ENCODE measurements around the gene SUCLG2. TPM values are rescaled to one million over a fixed set of nuclear protein-coding genes. Genes with fewer than 3 reads are reported as not detected.
A peak's percentile ranks its signal among the peaks of the same experiment; 100 is the strongest.

The SUCLG2 gene
- total RNA-seq, 1 donor: 56.8 TPM

DNA sequence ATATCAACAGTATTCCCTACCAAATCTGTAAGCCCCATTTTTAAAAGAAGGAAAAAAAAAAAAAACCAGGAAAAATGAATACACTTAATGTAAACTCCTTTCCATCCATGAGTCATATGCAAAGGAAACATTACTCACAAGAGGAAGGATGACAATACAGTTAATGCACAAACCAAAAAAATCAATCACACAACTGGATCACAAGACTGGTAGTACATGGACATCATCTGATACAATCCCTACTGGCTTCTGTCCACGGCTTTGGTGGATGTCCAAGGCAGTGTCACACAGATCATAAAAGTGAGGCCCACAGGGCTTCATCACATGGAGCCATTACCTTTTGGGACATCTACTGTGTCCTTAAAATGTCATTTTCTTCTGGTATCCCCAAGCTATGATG is 44.0 kb downstream of the SUCLG2 start:
- H3K4me2 ChIP-seq (ENCODE audit: insufficient read depth, low read length): no peak overlapping the region
- no peak overlapping the region for H2AFZ ChIP-seq (ENCODE audit: low read length)
- no peak for TF ChIP-seq CTCF (IDR thresholded peaks at IDR 0.05; ENCODE audit: extremely low read depth, low read depth, low read length)
- H4K20me1 ChIP-seq (ENCODE audit: insufficient read depth, low read length): peaks cover 3% of the 10 kb centered on the region
- H3K79me2 ChIP-seq (ENCODE audit: insufficient read depth, low read length): peaks cover 35% of the 10 kb centered on the region
- DNase-seq (ENCODE audit: insufficient read length, low spot score, missing footprints): peak; percentile 34
- peak overlapping the region; percentile 11 for H3K27ac ChIP-seq (ENCODE audit: low read depth, low read length)
- no peaks in the 10 kb centered on the region for H3K9me3 ChIP-seq (ENCODE audit: low read depth, low read length)
- H3K4me1 ChIP-seq (ENCODE audit: insufficient read depth, low read length): peaks cover 12% of the 10 kb centered on the region
- no peak overlapping the region for H3K4me3 ChIP-seq (ENCODE audit: insufficient read depth, low read length)
- H3K36me3 ChIP-seq (ENCODE audit: insufficient read depth, low read length): peaks cover 33% of the 10 kb centered on the region
- H3K27me3 ChIP-seq (ENCODE audit: insufficient read depth, low read length): no peaks in the 10 kb centered on the region

DNA sequence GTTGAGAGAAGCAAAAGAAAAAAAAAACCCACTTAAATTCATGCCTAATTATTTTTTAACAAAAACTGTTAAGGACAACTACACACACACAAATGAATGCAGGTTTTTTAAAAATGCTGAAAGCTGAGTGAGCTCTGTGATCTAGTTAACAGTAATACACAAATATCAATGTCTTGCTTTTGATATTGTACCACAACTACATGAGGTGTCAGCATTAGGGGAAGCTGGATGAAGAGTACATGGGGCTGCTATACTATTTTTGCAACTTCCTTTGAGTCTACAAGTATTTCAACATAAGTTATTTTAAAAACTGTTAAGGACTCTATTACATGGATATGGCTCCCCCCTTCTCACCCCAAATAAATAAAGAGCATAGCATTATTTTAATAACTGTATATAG is 44.7 kb downstream of the SUCLG2 start:
- no peak for DNase-seq (ENCODE audit: insufficient read length, low spot score, missing footprints)
- H3K4me2 ChIP-seq (ENCODE audit: insufficient read depth, low read length): no peak overlapping the region
- H3K9me3 ChIP-seq (ENCODE audit: low read depth, low read length): no peaks in the 10 kb centered on the region
- H3K27me3 ChIP-seq (ENCODE audit: insufficient read depth, low read length): no peaks in the 10 kb centered on the region
- no peak overlapping the region for H2AFZ ChIP-seq (ENCODE audit: low read length)
- TF ChIP-seq CTCF (IDR thresholded peaks at IDR 0.05; ENCODE audit: extremely low read depth, low read depth, low read length): no peak
- no peak overlapping the region for H3K4me3 ChIP-seq (ENCODE audit: insufficient read depth, low read length)
- H3K36me3 ChIP-seq (ENCODE audit: insufficient read depth, low read length): peaks cover 33% of the 10 kb centered on the region
- H3K27ac ChIP-seq (ENCODE audit: low read depth, low read length): no peak overlapping the region
- H3K79me2 ChIP-seq (ENCODE audit: insufficient read depth, low read length): peaks cover 30% of the 10 kb centered on the region
- H3K4me1 ChIP-seq (ENCODE audit: insufficient read depth, low read length): peaks cover 19% of the 10 kb centered on the region
- H4K20me1 ChIP-seq (ENCODE audit: insufficient read depth, low read length): peaks cover 3% of the 10 kb centered on the region

- no peak for TF ChIP-seq CTCF (IDR thresholded peaks at IDR 0.05; ENCODE audit: extremely low read depth, low read depth, low read length)
- no peaks in the 10 kb centered on the region for H3K9me3 ChIP-seq (ENCODE audit: low read depth, low read length)
- no peak overlapping the region for H3K4me3 ChIP-seq (ENCODE audit: insufficient read depth, low read length)
- peaks cover 19% of the 10 kb centered on the region for H3K4me1 ChIP-seq (ENCODE audit: insufficient read depth, low read length)
- H3K79me2 ChIP-seq (ENCODE audit: insufficient read depth, low read length): peaks cover 30% of the 10 kb centered on the region
- no peak overlapping the region for H3K4me2 ChIP-seq (ENCODE audit: insufficient read depth, low read length)
- peaks cover 3% of the 10 kb centered on the region for H4K20me1 ChIP-seq (ENCODE audit: insufficient read depth, low read length)
- H3K27me3 ChIP-seq (ENCODE audit: insufficient read depth, low read length): no peaks in the 10 kb centered on the region
- no peak overlapping the region for H3K27ac ChIP-seq (ENCODE audit: low read depth, low read length)
- peaks cover 33% of the 10 kb centered on the region for H3K36me3 ChIP-seq (ENCODE audit: insufficient read depth, low read length)
- DNase-seq (ENCODE audit: insufficient read length, low spot score, missing footprints): no peak
- H2AFZ ChIP-seq (ENCODE audit: low read length): no peak overlapping the region
Measured at GRCh38 chr3:67608034-67608433, 46.4 kb downstream of the SUCLG2 start.

GRCh38 chr3:67605377-67605776 is 49.0 kb downstream of the SUCLG2 start:
- Histone ChIP-seq H3K4me2 (ENCODE audit: insufficient read depth, low read length) (peak overlapping the region; percentile 32), H3K4me1 (ENCODE audit: insufficient read depth, low read length) (peaks cover 16% of the 10 kb centered on the region), H3K36me3 (ENCODE audit: insufficient read depth, low read length) (peaks cover 26% of the 10 kb centered on the region), H3K27me3 (ENCODE audit: insufficient read depth, low read length) (no peaks in the 10 kb centered on the region), H3K4me3 (ENCODE audit: insufficient read depth, low read length) (no peak overlapping the region), H2AFZ (ENCODE audit: low read length) (no peak overlapping the region), H3K9me3 (ENCODE audit: low read depth, low read length) (no peaks in the 10 kb centered on the region), H4K20me1 (ENCODE audit: insufficient read depth, low read length) (peaks cover 6% of the 10 kb centered on the region), H3K27ac (ENCODE audit: low read depth, low read length) (peak overlapping the region; percentile 21), H3K79me2 (ENCODE audit: insufficient read depth, low read length) (peaks cover 26% of the 10 kb centered on the region)
- no peak for DNase-seq (ENCODE audit: insufficient read length, low spot score, missing footprints)
- TF ChIP-seq CTCF (IDR thresholded peaks at IDR 0.05; ENCODE audit: extremely low read depth, low read depth, low read length): peak; percentile 53
